Hematopoietic multipotent progenitor cell (in vitro differentiated cells): Measurements from ENCODE around the gene FLT1. TPM values are rescaled to one million over a fixed set of nuclear protein-coding genes. Genes with fewer than 3 reads are reported as not detected.

ENCODE experiments used
- DNase-seq, 3 donors: peaks; one replicate each; pipeline ENCODE4 v3.0.0-alpha.2; 2011 to 2015; ENCODE audit warnings: low read depth in 2 of 3, low spot score in 2 of 3
- total RNA-seq: library from RNA; depleted of rRNA; stranded (reverse); fragments of >200 nt; gene quantifications from one replicate; pipeline ENCODE4 v1.2.3, GENCODE V29; 2012

Gene FLT1
- total RNA-seq, 1 donor, result 0.54 TPM

GRCh38 chr13:28434926-28435325, 60.0 kb downstream of the FLT1 start:
- DNase-seq, result no peak

GRCh38 chr13:28432816-28433560, 61.9 kb downstream of the FLT1 start:
- no peak for DNase-seq

- no peak for DNase-seq
These were observed 65.1 kb downstream of the FLT1 start for GRCh38 chr13:28429685-28430290.

GRCh38 chr13:28429096-28429495, 65.8 kb downstream of the FLT1 start:
- no peak for DNase-seq

GRCh38 chr13:28426381-28426780, 68.5 kb downstream of the FLT1 start:
- no peak for DNase-seq

- DNase-seq, result no peak
These were observed 69.1 kb downstream of the FLT1 start for GRCh38 chr13:28425793-28426192.

- no peak for DNase-seq
These were observed 70.4 kb downstream of the FLT1 start for GRCh38 chr13:28424541-28424940.

GRCh38 chr13:28423010-28423409, 71.9 kb downstream of the FLT1 start:
- peak in 2 of 3 donors; percentile 86 to 90 for DNase-seq

- peak in 1 of 3 donors; percentile 28 for DNase-seq
These were observed 73.1 kb downstream of the FLT1 start for GRCh38 chr13:28421676-28422410.

GRCh38 chr13:28420704-28421103, 74.2 kb downstream of the FLT1 start:
- DNase-seq, result no peak

GRCh38 chr13:28415994-28416421, 78.9 kb downstream of the FLT1 start:
- peak in 2 of 3 donors; percentile 26 to 31 for DNase-seq

GRCh38 chr13:28413999-28414398, 80.9 kb downstream of the FLT1 start:
- DNase-seq, result no peak

GRCh38 chr13:28412981-28413380, 81.9 kb downstream of the FLT1 start:
- DNase-seq, result no peak

GRCh38 chr13:28411831-28412353, 83.0 kb downstream of the FLT1 start:
- peak in 2 of 3 donors; percentile 63 to 66 for DNase-seq

GRCh38 chr13:28410096-28410495, 84.8 kb downstream of the FLT1 start:
- DNase-seq, result no peak

- DNase-seq, result no peak
These were observed 85.3 kb downstream of the FLT1 start for GRCh38 chr13:28409648-28410047.

- DNase-seq, result no peak
These were observed 86.1 kb downstream of the FLT1 start for GRCh38 chr13:28408863-28409262.

GRCh38 chr13:28408235-28408848, 86.6 kb downstream of the FLT1 start:
- peak in 2 of 3 donors; percentile 87 to 89 for DNase-seq

GRCh38 chr13:28406733-28407266, 88.1 kb downstream of the FLT1 start:
- no peak for DNase-seq

- no peak for DNase-seq
These were observed 92.9 kb downstream of the FLT1 start for GRCh38 chr13:28402057-28402381.
